ENCODE measurements around the gene CEBPZOS. TPM values are rescaled to one million over a fixed set of nuclear protein-coding genes. Genes with fewer than 3 reads are reported as not detected.
A peak's percentile ranks its signal among the peaks of the same experiment; 100 is the strongest.

The CEBPZOS gene
- total RNA-seq, 1 experiment from 2014 or later: 1.5 TPM

DNA sequence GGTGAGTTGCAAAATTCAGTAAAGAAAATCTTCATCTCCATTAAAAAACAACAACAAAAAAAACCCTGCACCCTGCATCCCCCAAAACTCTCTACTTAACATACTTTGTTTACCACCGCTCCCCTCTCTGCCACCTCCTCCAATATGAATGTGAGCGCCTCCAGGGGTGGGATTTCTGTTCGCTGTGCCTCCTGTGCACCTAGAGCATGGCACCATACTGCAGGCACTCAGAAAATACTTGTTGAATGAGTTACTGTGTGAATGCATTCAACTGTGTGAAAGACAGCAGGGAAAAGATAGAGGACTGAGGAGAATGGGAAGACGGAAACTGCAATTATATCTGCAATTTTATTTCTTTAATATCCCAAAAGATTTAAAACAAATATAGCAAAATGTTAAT is 30.6 kb downstream of the CEBPZOS start:
- no peak overlapping the region for H4K91ac ChIP-seq (ENCODE audit: insufficient read length, low read depth, low read length)
- H3T11ph ChIP-seq (ENCODE audit: low read length): no peak overlapping the region
- H3K18ac ChIP-seq (ENCODE audit: insufficient read length, low read depth, low read length): no peak overlapping the region
- H3K79me1 ChIP-seq (ENCODE audit: insufficient read depth, low read depth, low read length, poor library complexity, severe bottlenecking): no peaks in the 10 kb centered on the region
- H2BK15ac ChIP-seq (ENCODE audit: low read depth, low read length): no peak overlapping the region
- no peak overlapping the region for H3K27ac ChIP-seq (ENCODE audit: insufficient read length, low read depth, low read length)
- Mint-ChIP-seq H3K9me3 (no peaks in the 10 kb centered on the region), H3K27me3 (ENCODE audit: low read depth) (no peaks in the 10 kb centered on the region), H3K4me3 (peak overlapping the region; percentile 62 to 77), H3K4me1 (peaks cover 58 to 70% of the 10 kb centered on the region in 2 experiments), H3K27ac (peak overlapping the region; percentile 66 to 99 (median 88)), H3K36me3 (ENCODE audit: insufficient read depth in 1 of 3, low read depth in 3 of 3) (peaks cover 40 to 70% (median 67%) of the 10 kb centered on the region in 3 experiments; a peak in 6 of 7 replicates)
- H4K5ac ChIP-seq (ENCODE audit: insufficient read length, low read depth, low read length): no peak overlapping the region
- no peak overlapping the region for H3K23ac ChIP-seq (ENCODE audit: insufficient read length, low read depth, low read length)
- H3K9me3 ChIP-seq (ENCODE audit: control insufficient read depth, low read depth, low read length): no peaks in the 10 kb centered on the region
- peaks cover 6% of the 10 kb centered on the region; the same call in 1 of the 2 replicates for H3K4me1 ChIP-seq (ENCODE audit: insufficient read depth, low read length)
- no CpG with 5 or more reads among the region's 4 CpGs for WGBS (ENCODE audit: extremely low coverage, insufficient read length, low lambda C conversion rate)
- peak overlapping the region; percentile 42 for H3K4me2 ChIP-seq (ENCODE audit: insufficient read depth, insufficient read length, low read length)
- H3K27me3 ChIP-seq (ENCODE audit: insufficient read depth, low read length): no peaks in the 10 kb centered on the region
- no peak overlapping the region for H2BK5ac ChIP-seq (ENCODE audit: insufficient read length, low read length)
- H4K8ac ChIP-seq (replicated peaks; ENCODE audit: insufficient read length, low read depth, low read length): no peak overlapping the region
- no peak overlapping the region for H2AFZ ChIP-seq (ENCODE audit: low read length)
- H3K4ac ChIP-seq (ENCODE audit: low read depth, low read length): no peak overlapping the region
- H3K23me2 ChIP-seq (ENCODE audit: insufficient read length, low read depth, low read length, poor library complexity, severe bottlenecking): peaks cover 9% of the 10 kb centered on the region
- no peak overlapping the region for H3K56ac ChIP-seq (ENCODE audit: insufficient read length, low read depth, low read length)
- H3K14ac ChIP-seq (ENCODE audit: insufficient read depth, low read length): no peak overlapping the region
- H3K79me2 ChIP-seq (ENCODE audit: insufficient read depth, low read length): peaks cover 44% of the 10 kb centered on the region; the same call in 1 of the 2 replicates
- H2BK120ac ChIP-seq (ENCODE audit: low read depth, low read length, poor library complexity, severe bottlenecking): no peak overlapping the region
- no peaks in the 10 kb centered on the region for H4K20me1 ChIP-seq (ENCODE audit: control insufficient read depth, insufficient read depth, insufficient read length)
- no peak overlapping the region for H2BK20ac ChIP-seq (ENCODE audit: low read depth, low read length, poor library complexity, severe bottlenecking)
- no peak for DNase-seq
- no peak overlapping the region for H2BK12ac ChIP-seq (ENCODE audit: insufficient read length, low read depth, low read length)
- H2AK5ac ChIP-seq (ENCODE audit: insufficient read length, low read length): no peak overlapping the region
- TF ChIP-seq, protein P1, sequence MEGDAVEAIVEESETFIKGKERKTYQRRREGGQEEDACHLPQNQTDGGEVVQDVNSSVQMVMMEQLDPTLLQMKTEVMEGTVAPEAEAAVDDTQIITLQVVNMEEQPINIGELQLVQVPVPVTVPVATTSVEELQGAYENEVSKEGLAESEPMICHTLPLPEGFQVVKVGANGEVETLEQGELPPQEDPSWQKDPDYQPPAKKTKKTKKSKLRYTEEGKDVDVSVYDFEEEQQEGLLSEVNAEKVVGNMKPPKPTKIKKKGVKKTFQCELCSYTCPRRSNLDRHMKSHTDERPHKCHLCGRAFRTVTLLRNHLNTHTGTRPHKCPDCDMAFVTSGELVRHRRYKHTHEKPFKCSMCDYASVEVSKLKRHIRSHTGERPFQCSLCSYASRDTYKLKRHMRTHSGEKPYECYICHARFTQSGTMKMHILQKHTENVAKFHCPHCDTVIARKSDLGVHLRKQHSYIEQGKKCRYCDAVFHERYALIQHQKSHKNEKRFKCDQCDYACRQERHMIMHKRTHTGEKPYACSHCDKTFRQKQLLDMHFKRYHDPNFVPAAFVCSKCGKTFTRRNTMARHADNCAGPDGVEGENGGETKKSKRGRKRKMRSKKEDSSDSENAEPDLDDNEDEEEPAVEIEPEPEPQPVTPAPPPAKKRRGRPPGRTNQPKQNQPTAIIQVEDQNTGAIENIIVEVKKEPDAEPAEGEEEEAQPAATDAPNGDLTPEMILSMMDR (conservative IDR thresholded peaks at IDR 0.05): peak; percentile 22; the same call in 1 of the 3 replicates
- no peak overlapping the region for H3K9ac ChIP-seq (ENCODE audit: extremely low read depth, insufficient read length, low read length)
